NT2/D1 (cell line): ENCODE data around the gene RTF2.

Source experiments
- YY1 ChIP-seq: IDR thresholded peaks from 2 replicates; pipeline ENCODE4 v1.6.1; 2011; ENCODE audit not compliant: insufficient read length, insufficient read depth
- ZNF274 ChIP-seq: IDR thresholded peaks from 2 replicates; pipeline ENCODE4 v1.6.1; 2011; ENCODE audit warnings: mild to moderate bottlenecking, low read depth, low read length

DNA sequence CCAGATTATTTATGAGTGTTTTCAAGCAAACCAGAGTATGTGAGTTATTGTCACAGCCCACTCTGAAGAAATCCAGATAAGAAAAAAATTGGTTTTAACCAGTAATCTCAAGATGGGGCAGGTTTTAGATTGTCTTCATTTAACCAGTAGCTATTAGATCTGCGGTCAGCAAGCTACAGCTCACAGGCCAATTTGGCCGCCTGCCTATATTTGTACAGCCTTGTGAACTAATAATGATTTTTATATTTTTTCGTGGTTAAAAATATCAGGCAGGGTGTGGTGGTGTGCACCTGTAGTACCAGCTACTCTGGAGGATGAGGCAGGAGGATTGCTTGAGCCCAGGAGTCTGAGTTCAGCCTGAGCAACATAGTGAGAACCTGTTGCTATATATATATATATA lies 69.6 kb downstream of the RTF2 start:
- TF ChIP-seq YY1 (no peak), ZNF274 (no peak)
